ENCODE measurements around the gene ZNF217.
"Not testable (repeated sequence)": the region's sequence is repeated elsewhere in the genome, so short reads cannot be mapped to it uniquely, and the experiment has no call there.

Gene ZNF217

GRCh38 chr20:53562104-53562764, 31.4 kb downstream of the ZNF217 start:
- not testable (repeated sequence) for H3K36me3 ChIP-seq (ENCODE audit: insufficient read depth, low read length); H3K9me3 ChIP-seq (ENCODE audit: control insufficient read depth, insufficient read depth, low read length); H3K9ac ChIP-seq (ENCODE audit: low read depth, low read length)
- H3K4me1 ChIP-seq (ENCODE audit: insufficient read depth, low read length): peaks cover 11% of the 10 kb centered on the region; the same call in 1 of the 2 replicates

- no peaks in the 10 kb centered on the region for H3K9me3 ChIP-seq (ENCODE audit: control insufficient read depth, insufficient read depth, low read length)
- peaks cover 12% of the 10 kb centered on the region; the same call in 1 of the 2 replicates for H3K4me1 ChIP-seq (ENCODE audit: insufficient read depth, low read length)
- H3K36me3 ChIP-seq (ENCODE audit: insufficient read depth, low read length): peaks cover 7% of the 10 kb centered on the region
- no peak overlapping the region for H3K9ac ChIP-seq (ENCODE audit: low read depth, low read length)
These were observed 32.1 kb downstream of the ZNF217 start for GRCh38 chr20:53561505-53561904.

- Histone ChIP-seq H3K9me3 (ENCODE audit: control insufficient read depth, insufficient read depth, low read length) (no peaks in the 10 kb centered on the region), H3K4me1 (ENCODE audit: insufficient read depth, low read length) (peaks cover 12% of the 10 kb centered on the region; the same call in 1 of the 2 replicates), H3K36me3 (ENCODE audit: insufficient read depth, low read length) (no peaks in the 10 kb centered on the region; the same call in 1 of the 2 replicates), H3K9ac (ENCODE audit: low read depth, low read length) (no peak overlapping the region)
These were observed 33.8 kb downstream of the ZNF217 start for GRCh38 chr20:53559816-53560215.

GRCh38 chr20:53557130-53557529, 36.5 kb downstream of the ZNF217 start:
- H3K4me1 ChIP-seq (ENCODE audit: insufficient read depth, low read length): 0 out of 2 replicates have a peak, but pooled peaks cover 4% of the 10 kb centered on the region
- H3K9me3 ChIP-seq (ENCODE audit: control insufficient read depth, insufficient read depth, low read length): no peaks in the 10 kb centered on the region
- no peak overlapping the region for H3K9ac ChIP-seq (ENCODE audit: low read depth, low read length)
- H3K36me3 ChIP-seq (ENCODE audit: insufficient read depth, low read length): no peaks in the 10 kb centered on the region

GRCh38 chr20:53556267-53556897, 37.3 kb downstream of the ZNF217 start:
- Histone ChIP-seq H3K4me1 (ENCODE audit: insufficient read depth, low read length) (0 out of 2 replicates have a peak, but pooled peaks cover 4% of the 10 kb centered on the region), H3K36me3 (ENCODE audit: insufficient read depth, low read length) (no peaks in the 10 kb centered on the region), H3K9ac (ENCODE audit: low read depth, low read length) (no peak overlapping the region), H3K9me3 (ENCODE audit: control insufficient read depth, insufficient read depth, low read length) (no peaks in the 10 kb centered on the region)

- 0 out of 2 replicates have a peak, but pooled peaks cover 4% of the 10 kb centered on the region for H3K4me1 ChIP-seq (ENCODE audit: insufficient read depth, low read length)
- H3K36me3 ChIP-seq (ENCODE audit: insufficient read depth, low read length): no peaks in the 10 kb centered on the region
- no peaks in the 10 kb centered on the region for H3K9me3 ChIP-seq (ENCODE audit: control insufficient read depth, insufficient read depth, low read length)
- H3K9ac ChIP-seq (ENCODE audit: low read depth, low read length): no peak overlapping the region
These were observed 37.8 kb downstream of the ZNF217 start for GRCh38 chr20:53555816-53556215.

- no peaks in the 10 kb centered on the region for H3K36me3 ChIP-seq (ENCODE audit: insufficient read depth, low read length)
- H3K9me3 ChIP-seq (ENCODE audit: control insufficient read depth, insufficient read depth, low read length): no peaks in the 10 kb centered on the region
- no peak overlapping the region for H3K9ac ChIP-seq (ENCODE audit: low read depth, low read length)
- H3K4me1 ChIP-seq (ENCODE audit: insufficient read depth, low read length): 0 out of 2 replicates have a peak, but pooled peaks cover 4% of the 10 kb centered on the region
These were observed 38.6 kb downstream of the ZNF217 start for GRCh38 chr20:53555081-53555480.

GRCh38 chr20:53552572-53552893, 41.1 kb downstream of the ZNF217 start:
- not testable (repeated sequence) for H3K9ac ChIP-seq (ENCODE audit: low read depth, low read length); H3K9me3 ChIP-seq (ENCODE audit: control insufficient read depth, insufficient read depth, low read length); H3K36me3 ChIP-seq (ENCODE audit: insufficient read depth, low read length); H3K4me1 ChIP-seq (ENCODE audit: insufficient read depth, low read length)

GRCh38 chr20:53551719-53552571, 41.7 kb downstream of the ZNF217 start:
- not testable (repeated sequence) for H3K9ac ChIP-seq (ENCODE audit: low read depth, low read length); H3K4me1 ChIP-seq (ENCODE audit: insufficient read depth, low read length); H3K9me3 ChIP-seq (ENCODE audit: control insufficient read depth, insufficient read depth, low read length); H3K36me3 ChIP-seq (ENCODE audit: insufficient read depth, low read length)

GRCh38 chr20:53550280-53551187, 43.1 kb downstream of the ZNF217 start:
- no peaks in the 10 kb centered on the region; the same call in 1 of the 2 replicates for H3K4me1 ChIP-seq (ENCODE audit: insufficient read depth, low read length)

GRCh38 chr20:53547664-53548239, 45.9 kb downstream of the ZNF217 start:
- Histone ChIP-seq H3K9ac (ENCODE audit: low read depth, low read length) (no peak overlapping the region), H3K4me1 (ENCODE audit: insufficient read depth, low read length) (no peaks in the 10 kb centered on the region; the same call in 1 of the 2 replicates), H3K36me3 (ENCODE audit: insufficient read depth, low read length) (no peaks in the 10 kb centered on the region), H3K9me3 (ENCODE audit: control insufficient read depth, insufficient read depth, low read length) (no peaks in the 10 kb centered on the region)

More at GRCh38 chr20:53550280-53551187, 43.1 kb downstream of the ZNF217 start:
- H3K9me3 ChIP-seq (ENCODE audit: control insufficient read depth, insufficient read depth, low read length): no peaks in the 10 kb centered on the region
- H3K36me3 ChIP-seq (ENCODE audit: insufficient read depth, low read length): no peaks in the 10 kb centered on the region
- H3K9ac ChIP-seq (ENCODE audit: low read depth, low read length): no peak overlapping the region

GRCh38 chr20:53539516-53539915, 54.1 kb downstream of the ZNF217 start:
- no peak overlapping the region for H3K9ac ChIP-seq (ENCODE audit: low read depth, low read length)
- H3K4me1 ChIP-seq (ENCODE audit: insufficient read depth, low read length): no peaks in the 10 kb centered on the region; the same call in 1 of the 2 replicates
- H3K9me3 ChIP-seq (ENCODE audit: control insufficient read depth, insufficient read depth, low read length): no peaks in the 10 kb centered on the region
- H3K36me3 ChIP-seq (ENCODE audit: insufficient read depth, low read length): no peaks in the 10 kb centered on the region

GRCh38 chr20:53536382-53536781, 57.3 kb downstream of the ZNF217 start:
- not testable (repeated sequence) for H3K9ac ChIP-seq (ENCODE audit: low read depth, low read length); H3K9me3 ChIP-seq (ENCODE audit: control insufficient read depth, insufficient read depth, low read length); H3K4me1 ChIP-seq (ENCODE audit: insufficient read depth, low read length); H3K36me3 ChIP-seq (ENCODE audit: insufficient read depth, low read length)
